ENCODE results near the gene CYP3A7. TPM values are rescaled to one million over a fixed set of nuclear protein-coding genes. Genes with fewer than 3 reads are reported as not detected.
A peak's percentile ranks its signal among the peaks of the same experiment; 100 is the strongest.
"Not testable (repeated sequence)": the region's sequence is repeated elsewhere in the genome, so short reads cannot be mapped to it uniquely, and the experiment has no call there.

Gene CYP3A7
- total RNA-seq, 4 donors from 2014 or later, result 0.56 to 2.8 (median 0.60) TPM; not detected in 1

DNA sequence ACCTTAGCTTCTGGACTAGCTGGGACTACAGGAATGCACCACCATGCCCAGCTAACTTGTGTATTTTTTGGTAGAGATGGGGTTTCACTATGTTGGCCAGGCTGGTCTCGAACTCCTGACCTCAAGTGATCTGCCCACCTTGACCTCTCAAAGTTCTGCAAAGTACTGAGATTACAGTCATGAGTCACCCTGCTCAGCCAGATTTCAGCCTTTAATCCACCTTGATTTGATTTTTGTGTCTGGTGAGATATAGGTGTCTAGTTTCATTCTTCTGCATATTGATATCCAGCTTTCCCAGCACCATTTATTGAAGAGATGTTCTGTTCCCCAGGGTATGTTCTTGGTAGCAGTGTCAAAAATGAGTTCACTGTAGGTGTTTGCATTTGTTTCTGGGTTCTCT, 20.1 kb upstream of the CYP3A7 start:
- ATAC-seq (ENCODE audit: low FRiP score), result no peak
- no peak for DNase-seq (ENCODE audit: low spot score)
- TF ChIP-seq, protein P1, sequence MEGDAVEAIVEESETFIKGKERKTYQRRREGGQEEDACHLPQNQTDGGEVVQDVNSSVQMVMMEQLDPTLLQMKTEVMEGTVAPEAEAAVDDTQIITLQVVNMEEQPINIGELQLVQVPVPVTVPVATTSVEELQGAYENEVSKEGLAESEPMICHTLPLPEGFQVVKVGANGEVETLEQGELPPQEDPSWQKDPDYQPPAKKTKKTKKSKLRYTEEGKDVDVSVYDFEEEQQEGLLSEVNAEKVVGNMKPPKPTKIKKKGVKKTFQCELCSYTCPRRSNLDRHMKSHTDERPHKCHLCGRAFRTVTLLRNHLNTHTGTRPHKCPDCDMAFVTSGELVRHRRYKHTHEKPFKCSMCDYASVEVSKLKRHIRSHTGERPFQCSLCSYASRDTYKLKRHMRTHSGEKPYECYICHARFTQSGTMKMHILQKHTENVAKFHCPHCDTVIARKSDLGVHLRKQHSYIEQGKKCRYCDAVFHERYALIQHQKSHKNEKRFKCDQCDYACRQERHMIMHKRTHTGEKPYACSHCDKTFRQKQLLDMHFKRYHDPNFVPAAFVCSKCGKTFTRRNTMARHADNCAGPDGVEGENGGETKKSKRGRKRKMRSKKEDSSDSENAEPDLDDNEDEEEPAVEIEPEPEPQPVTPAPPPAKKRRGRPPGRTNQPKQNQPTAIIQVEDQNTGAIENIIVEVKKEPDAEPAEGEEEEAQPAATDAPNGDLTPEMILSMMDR (IDR thresholded peaks at IDR 0.05), result no peak

DNA sequence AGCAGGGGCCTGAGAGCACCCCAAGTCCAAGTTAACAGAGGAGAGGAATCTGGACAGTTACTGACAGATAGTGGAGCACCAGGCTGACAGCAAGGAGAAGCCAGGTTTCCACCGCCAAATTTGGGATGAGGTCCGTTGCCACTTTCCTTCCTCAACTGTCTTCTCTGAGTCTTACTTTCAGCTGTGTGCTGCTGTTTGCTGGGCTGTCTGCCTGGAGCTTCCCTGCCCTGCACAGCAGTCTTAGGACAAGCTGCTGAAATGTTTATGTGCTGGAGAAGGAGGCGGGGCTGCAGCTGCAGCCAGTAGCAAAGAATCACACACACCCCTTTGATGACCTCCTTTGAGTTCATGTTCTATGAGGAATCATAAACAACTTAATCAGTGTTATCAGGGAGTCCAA, 17.4 kb upstream of the CYP3A7 start:
- ATAC-seq (ENCODE audit: low FRiP score) (no peak), DNase-seq (ENCODE audit: low spot score) (no peak)
- TF ChIP-seq, protein P1 (IDR thresholded peaks at IDR 0.05), result no peak

DNA sequence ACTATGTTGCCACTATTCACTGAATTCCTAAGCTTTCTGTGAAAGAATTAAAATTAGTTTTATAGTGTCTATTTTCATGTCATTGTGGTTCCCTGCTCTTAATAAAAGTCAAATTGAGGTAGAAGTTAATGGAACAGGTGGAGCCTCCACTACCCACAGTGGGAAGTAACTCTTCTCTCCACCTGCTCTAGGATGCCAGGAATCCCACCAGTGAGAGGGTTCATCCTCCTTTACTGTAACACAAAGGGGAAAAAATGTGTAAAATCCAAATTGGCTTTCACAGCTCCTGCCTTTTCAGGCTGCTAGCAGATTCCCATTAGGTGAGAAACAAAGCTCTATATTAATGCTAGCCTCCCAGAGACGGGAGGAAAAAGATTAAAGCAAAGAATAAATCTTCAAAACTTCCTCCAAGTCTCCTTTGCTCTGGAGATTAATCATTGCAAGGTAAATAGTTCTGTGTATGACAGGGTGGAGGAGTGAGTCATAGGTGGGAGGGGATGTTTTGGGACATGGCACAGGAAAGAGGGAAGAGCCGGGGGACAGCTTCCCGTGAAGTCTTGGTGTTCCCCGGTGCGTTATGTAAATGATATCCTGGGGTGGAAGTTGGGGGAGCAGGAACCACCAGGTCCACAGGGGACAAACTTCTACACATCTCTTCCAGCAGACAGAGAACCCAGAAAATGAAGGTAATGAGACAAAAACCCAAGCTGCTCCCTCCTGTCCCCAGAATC, 16.5 kb upstream of the CYP3A7 start:
- peak; percentile 49 for ATAC-seq (ENCODE audit: low FRiP score)
- not testable (repeated sequence) for DNase-seq (ENCODE audit: low spot score)

DNA sequence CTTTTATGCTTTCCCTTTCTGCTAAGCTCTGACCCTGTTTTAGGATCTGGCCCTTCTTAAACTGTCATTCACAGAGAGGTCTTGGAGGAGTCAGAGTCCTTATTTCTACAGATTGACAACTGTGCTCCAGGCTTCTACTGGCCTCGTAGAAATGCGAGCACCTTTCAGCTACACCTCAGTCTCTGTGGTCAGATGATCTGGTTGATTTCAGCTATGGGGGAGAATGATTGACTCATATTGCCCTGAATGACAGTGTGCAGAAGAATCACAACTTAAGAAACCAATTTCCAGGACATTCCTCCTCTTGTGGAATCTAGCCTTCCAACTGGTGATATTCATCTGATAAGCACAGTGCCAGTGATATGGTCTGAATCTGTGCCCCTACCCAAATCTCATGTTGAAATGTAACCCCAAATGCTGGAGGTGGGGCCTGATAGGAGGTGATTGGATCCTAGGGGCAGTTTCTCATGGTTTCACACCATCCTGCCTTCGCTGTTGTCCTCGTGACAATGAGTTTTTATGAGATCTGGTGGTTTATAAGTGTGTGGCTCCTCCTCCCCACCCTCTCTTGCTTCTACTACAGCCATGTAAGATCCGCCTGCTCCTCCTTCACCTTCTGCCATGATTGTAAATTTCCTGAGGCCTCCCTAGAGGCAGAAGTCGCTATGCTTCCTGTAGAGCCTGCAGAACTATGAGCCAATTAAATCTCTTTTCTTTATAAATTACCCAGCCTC, 14.0 kb upstream of the CYP3A7 start:
- ATAC-seq (ENCODE audit: low FRiP score) (no peak), DNase-seq (ENCODE audit: low spot score) (no peak)
- TF ChIP-seq, protein P1 (IDR thresholded peaks at IDR 0.05), result no peak

DNA sequence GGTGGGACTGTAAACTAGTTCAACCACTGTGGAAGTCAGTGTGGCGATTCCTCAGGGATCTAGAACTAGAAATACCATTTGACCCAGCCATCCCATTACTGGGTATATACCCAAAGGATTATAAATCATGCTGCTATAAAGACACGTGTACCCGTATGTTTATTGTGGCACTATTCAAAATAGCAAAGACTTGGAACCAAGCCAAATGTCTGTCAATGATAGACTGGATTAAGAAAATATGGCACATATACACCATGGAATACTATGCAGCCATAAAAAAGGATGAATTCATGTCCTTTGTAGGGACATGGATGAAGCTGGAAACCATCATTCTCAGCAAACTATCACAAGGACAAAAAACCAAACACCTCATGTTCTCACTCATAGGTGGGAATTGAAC, 11.9 kb upstream of the CYP3A7 start:
- not testable (repeated sequence) for DNase-seq (ENCODE audit: low spot score); ATAC-seq (ENCODE audit: low FRiP score)

DNA sequence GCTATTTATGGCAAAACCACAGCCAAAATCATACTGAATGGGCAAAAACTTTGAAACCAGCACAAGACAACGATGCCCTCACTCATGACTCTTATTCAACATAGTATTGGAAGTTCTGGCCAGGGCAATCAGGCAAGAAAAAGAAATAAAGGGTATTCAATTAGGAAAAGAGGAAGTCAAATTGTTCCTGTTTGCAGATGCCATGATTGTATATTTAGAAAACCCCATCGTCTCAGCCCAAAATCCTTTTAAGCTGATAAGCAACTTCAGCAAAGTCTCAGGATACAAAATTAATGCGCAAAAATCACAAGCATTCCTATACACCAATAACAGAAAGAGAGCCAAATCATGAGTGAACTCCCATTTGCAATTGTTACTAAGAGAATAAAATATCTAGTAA, 10.4 kb upstream of the CYP3A7 start:
- ATAC-seq (ENCODE audit: low FRiP score); DNase-seq (ENCODE audit: low spot score): not testable (repeated sequence)

DNA sequence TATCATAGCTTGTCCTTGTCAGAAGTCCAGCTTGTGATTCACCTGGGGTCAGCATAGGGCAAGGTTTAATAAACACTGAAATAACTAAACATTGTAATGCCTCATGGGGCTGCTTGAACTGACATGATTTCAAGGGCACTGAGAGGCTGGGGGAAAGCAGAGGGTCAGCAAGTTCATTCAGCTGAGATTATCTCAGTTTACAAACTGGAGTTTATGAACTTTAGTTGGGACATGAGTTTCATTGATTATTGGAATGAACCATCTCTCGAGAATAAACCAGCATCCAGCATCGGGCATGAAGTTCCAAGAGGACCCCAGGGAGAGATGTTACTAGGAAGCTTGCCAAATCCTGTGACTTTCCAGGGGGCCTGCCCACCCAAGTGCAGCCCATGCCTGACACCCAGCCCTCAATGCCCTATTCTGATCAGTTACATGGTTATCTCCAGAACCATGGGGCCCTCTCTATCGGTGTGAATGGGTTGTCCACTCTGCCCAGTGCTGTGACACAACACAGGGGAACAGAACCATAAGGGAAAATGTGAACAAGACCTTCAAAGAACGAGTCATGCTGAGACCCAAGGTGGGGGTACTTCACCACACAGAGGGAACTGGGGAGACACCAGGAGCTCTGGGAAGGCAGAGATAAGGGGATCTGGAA, 7.9 kb upstream of the CYP3A7 start:
- TF ChIP-seq, protein P1 (IDR thresholded peaks at IDR 0.05), result no peak
- DNase-seq (ENCODE audit: low spot score) (no peak), ATAC-seq (ENCODE audit: low FRiP score) (no peak)

DNA sequence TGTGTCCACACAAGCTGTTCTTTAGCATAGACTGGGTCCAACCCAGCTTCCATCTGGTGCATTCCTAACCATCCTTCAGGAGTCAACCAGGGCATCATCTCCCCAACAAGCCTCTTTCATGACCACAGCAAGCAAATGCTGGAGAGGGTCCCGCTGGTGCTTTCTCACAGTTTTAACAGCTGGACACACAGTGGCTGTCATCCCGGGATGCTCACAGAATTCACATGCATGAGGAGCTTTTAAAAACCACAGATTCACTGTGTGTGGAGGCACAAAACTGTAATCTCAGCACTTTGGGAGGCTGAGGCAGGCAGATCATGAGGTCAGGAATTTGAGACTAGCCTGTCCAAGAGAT, 6.4 kb upstream of the CYP3A7 start:
- ATAC-seq (ENCODE audit: low FRiP score) (no peak), DNase-seq (ENCODE audit: low spot score) (no peak)
- TF ChIP-seq, protein P1 (IDR thresholded peaks at IDR 0.05), result no peak

Measured in omental fat pad (tissue), 4 donors.